Prostate gland (tissue), 2 donors: Measurements from ENCODE around the gene RAPGEF4. TPM values are rescaled to one million over a fixed set of nuclear protein-coding genes. Genes with fewer than 3 reads are reported as not detected.

Experiments used
- DNase-seq: peaks from one replicate; pipeline ENCODE4 v3.0.0-alpha.2; 2019; ENCODE audit warnings: low spot score
- H3K27ac ChIP-seq, 2 donors: fragments of 200-600 bp; sonication (generic); 2 replicates each; pipeline ENCODE4 v1.5.1; 2017 to 2019
- H3K27me3 ChIP-seq: fragments of 200-600 bp; sonication (generic); replicated peaks from 2 replicates; pipeline ENCODE4 v1.5.1; 2019; ENCODE audit not compliant: insufficient read depth
- H3K36me3 ChIP-seq, 2 donors: fragments of 200-600 bp; sonication (generic); 1 replicate in 1 of 2; 2 replicates in 1 of 2; pipeline versions ENCODE4 v1.5.1 to v1.8.1; 2017 to 2019
- H3K4me1 ChIP-seq: fragments of 200-600 bp; sonication (generic); replicated peaks from 2 replicates; pipeline ENCODE4 v1.5.1; 2019
- H3K4me3 ChIP-seq, 2 donors: fragments of 200-600 bp; sonication (generic); 2 replicates each; pipeline ENCODE4 v1.5.1; 2017 to 2019
- H3K9me3 ChIP-seq: fragments of 200-600 bp; sonication (generic); 2 replicates; pipeline ENCODE4 v1.5.1; 2017
- CTCF ChIP-seq, 4 experiments: fragments of 200-600 bp in 2 of 4; fragments of 450-650 bp in 2 of 4; sonication (generic) in 2 of 4; IDR thresholded peaks; 1 replicate in 3 of 4; 2 replicates in 1 of 4; pipeline ENCODE4 v1.5.1; 2016 to 2019; ENCODE audit warnings: antibody characterized with exemption in 4 of 4, mild to moderate bottlenecking in 2 of 4, moderate library complexity in 2 of 4
- POLR2A ChIP-seq: fragments of 450-650 bp; IDR thresholded peaks from one replicate; pipeline ENCODE4 v1.6.1; 2016; ENCODE audit warnings: antibody characterized with exemption, mild to moderate bottlenecking
- POLR2AphosphoS5 ChIP-seq: sonication (generic); formaldehyde crosslinking; IDR thresholded peaks from one replicate; pipeline ENCODE4 v1.6.1; 2017; ENCODE audit warnings: antibody characterized with exemption
- WGBS: methylation state at CpG from one replicate; pipeline ENCODE4 v1.1.5; 2018; 5-methylcytosine and 5-hydroxymethylcytosine counted together
- intact Hi-C: fragments of 100-400 bp; cut with DNase I; formaldehyde crosslinking; loops from one replicate; pipeline ENCODE4 v1.14.2; 2022
- total RNA-seq, 2 donors: library from RNA; depleted of rRNA; stranded (reverse); fragments of >200 nt; gene quantifications; one replicate each; pipeline ENCODE4 v1.1.0, GENCODE V29; 2016

Gene RAPGEF4
- total RNA-seq, 2 donors from 2014 or later, result 7.3 to 31.0 TPM

GRCh38 chr2:172843902-172844715, 108.5 kb downstream of the RAPGEF4 start:
- Histone ChIP-seq H3K4me1 (no peaks in the 10 kb centered on the region), H3K27me3 (no peaks in the 10 kb centered on the region), H3K36me3 (no peaks in the 10 kb centered on the region), H3K4me3 (no peak overlapping the region), H3K27ac (no peak overlapping the region), H3K9me3 (no peaks in the 10 kb centered on the region)
- TF ChIP-seq POLR2AphosphoS5 (no peak), POLR2A (no peak), CTCF (IDR thresholded peaks at IDR 0.05) (no peak)
- intact Hi-C loops, result no loop called here
- no peak for DNase-seq
- 37% methylated on average over 6 of the region's 6 CpGs for WGBS

GRCh38 chr2:172845028-172845630, 109.5 kb downstream of the RAPGEF4 start:
- H3K27ac ChIP-seq, result no peak overlapping the region
- intact Hi-C loops, result no loop called here
- no peak for DNase-seq
- H3K9me3 ChIP-seq, result no peaks in the 10 kb centered on the region
- H3K4me3 ChIP-seq, result no peak overlapping the region
- no peaks in the 10 kb centered on the region for H3K4me1 ChIP-seq
- 92% methylated on average over 2 of the region's 2 CpGs for WGBS
- no peaks in the 10 kb centered on the region for H3K27me3 ChIP-seq
- no peaks in the 10 kb centered on the region for H3K36me3 ChIP-seq
- TF ChIP-seq POLR2A (no peak), POLR2AphosphoS5 (no peak), CTCF (IDR thresholded peaks at IDR 0.05) (no peak)

- TF ChIP-seq CTCF (IDR thresholded peaks at IDR 0.05) (no peak), POLR2A (no peak), POLR2AphosphoS5 (no peak)
- no peak overlapping the region for H3K4me3 ChIP-seq
- 91% methylated on average over 5 of the region's 5 CpGs for WGBS
- H3K27me3 ChIP-seq, result no peaks in the 10 kb centered on the region
- DNase-seq, result no peak
- no peaks in the 10 kb centered on the region for H3K9me3 ChIP-seq
- intact Hi-C loops, result no loop called here
- no peaks in the 10 kb centered on the region for H3K4me1 ChIP-seq
- H3K27ac ChIP-seq, result no peak overlapping the region
- H3K36me3 ChIP-seq, result no peaks in the 10 kb centered on the region
Observed at GRCh38 chr2:172846551-172846950, 110.9 kb downstream of the RAPGEF4 start.

GRCh38 chr2:172847188-172847587, 111.5 kb downstream of the RAPGEF4 start:
- Histone ChIP-seq H3K4me1 (no peaks in the 10 kb centered on the region), H3K27me3 (no peaks in the 10 kb centered on the region), H3K9me3 (no peaks in the 10 kb centered on the region), H3K27ac (no peak overlapping the region), H3K4me3 (no peak overlapping the region), H3K36me3 (no peaks in the 10 kb centered on the region)
- no peak for TF ChIP-seq POLR2A
- TF ChIP-seq POLR2AphosphoS5, result no peak
- TF ChIP-seq CTCF (IDR thresholded peaks at IDR 0.05), result no peak
- no peak for DNase-seq
- WGBS, result 96% methylated on average over 5 of the region's 5 CpGs
- intact Hi-C loops, result no loop called here

GRCh38 chr2:172848519-172848918, 112.9 kb downstream of the RAPGEF4 start:
- Histone ChIP-seq H3K9me3 (no peaks in the 10 kb centered on the region), H3K27me3 (no peaks in the 10 kb centered on the region), H3K4me1 (no peaks in the 10 kb centered on the region), H3K4me3 (no peak overlapping the region), H3K27ac (no peak overlapping the region), H3K36me3 (no peaks in the 10 kb centered on the region)
- 28% methylated on average over 2 of the region's 2 CpGs for WGBS
- TF ChIP-seq POLR2AphosphoS5, result no peak
- no peak for TF ChIP-seq CTCF (IDR thresholded peaks at IDR 0.05)
- TF ChIP-seq POLR2A, result no peak
- intact Hi-C loops, result no loop called here
- no peak for DNase-seq
